ENCODE data around the gene GALNT9.

GALNT9 gene

GRCh38 chr12:132325733-132326130 lies 3.7 kb downstream of the GALNT9 start:
- no peak for DNase-seq

- no peak for DNase-seq
Measured at GRCh38 chr12:132324841-132325732, 4.3 kb downstream of the GALNT9 start.

GRCh38 chr12:132324173-132324572 lies 5.2 kb downstream of the GALNT9 start:
- DNase-seq, result no peak

GRCh38 chr12:132323171-132324010 lies 6.0 kb downstream of the GALNT9 start:
- DNase-seq, result no peak

- no peak for DNase-seq
Measured at GRCh38 chr12:132322206-132323132, 6.9 kb downstream of the GALNT9 start.

- no peak for DNase-seq
Measured at GRCh38 chr12:132321321-132322118, 7.9 kb downstream of the GALNT9 start.

- DNase-seq, result no peak
Measured at GRCh38 chr12:132320767-132321211, 8.6 kb downstream of the GALNT9 start.

GRCh38 chr12:132319991-132320570 lies 9.3 kb downstream of the GALNT9 start:
- DNase-seq, result no peak

- DNase-seq, result no peak
Measured at GRCh38 chr12:132319359-132319950, 9.9 kb downstream of the GALNT9 start.

- no peak for DNase-seq
Measured at GRCh38 chr12:132318618-132319033, 10.8 kb downstream of the GALNT9 start.

GRCh38 chr12:132318135-132318534 lies 11.3 kb downstream of the GALNT9 start:
- DNase-seq, result no peak

- no peak for DNase-seq
Measured at GRCh38 chr12:132317233-132317938, 12.0 kb downstream of the GALNT9 start.

GRCh38 chr12:132316497-132317232 lies 12.7 kb downstream of the GALNT9 start:
- no peak for DNase-seq

- DNase-seq, result no peak
Measured at GRCh38 chr12:132315951-132316350, 13.4 kb downstream of the GALNT9 start.

- no peak for DNase-seq
Measured at GRCh38 chr12:132315507-132315906, 13.9 kb downstream of the GALNT9 start.

GRCh38 chr12:132314516-132315233 lies 14.7 kb downstream of the GALNT9 start:
- no peak for DNase-seq

- DNase-seq, result no peak
Measured at GRCh38 chr12:132314035-132314434, 15.4 kb downstream of the GALNT9 start.

- DNase-seq, result no peak
Measured at GRCh38 chr12:132313182-132313581, 16.2 kb downstream of the GALNT9 start.

- no peak for DNase-seq
Measured at GRCh38 chr12:132312516-132312915, 16.9 kb downstream of the GALNT9 start.
